ENCODE data around the gene CALM1.

CALM1 gene

GRCh38 chr14:90405755-90406154, 8.9 kb downstream of the CALM1 start:
- ATAC-seq = no peak
- TF ChIP-seq GLIS3 (CRISPR knock-in tag; IDR thresholded peaks at IDR 0.05) (no peak), ZC3H10 (CRISPR knock-in tag; IDR thresholded peaks at IDR 0.05) (no peak), BACH2 (CRISPR knock-in tag; IDR thresholded peaks at IDR 0.05; ENCODE audit: borderline replicate concordance) (no peak), PATZ1 (CRISPR knock-in tag; IDR thresholded peaks at IDR 0.05; ENCODE audit: borderline replicate concordance) (no peak), OSR1 (CRISPR knock-in tag; IDR thresholded peaks at IDR 0.05) (no peak), CREB5 (CRISPR knock-in tag; IDR thresholded peaks at IDR 0.05; ENCODE audit: low read depth) (no peak), TOX (CRISPR knock-in tag; IDR thresholded peaks at IDR 0.05; ENCODE audit: borderline replicate concordance) (no peak), PPARA (CRISPR knock-in tag; IDR thresholded peaks at IDR 0.05; ENCODE audit: borderline replicate concordance) (no peak)

GRCh38 chr14:90406384-90406798, 9.6 kb downstream of the CALM1 start:
- no peak for ATAC-seq
- no peak for TF ChIP-seq POU6F1 (CRISPR knock-in tag; IDR thresholded peaks at IDR 0.05; ENCODE audit: borderline replicate concordance, low read depth)
- no peak for TF ChIP-seq CSRNP3 (CRISPR knock-in tag; IDR thresholded peaks at IDR 0.05)
- no peak for TF ChIP-seq ZC3H10 (CRISPR knock-in tag; IDR thresholded peaks at IDR 0.05)
- TF ChIP-seq ZNF565 (CRISPR knock-in tag; conservative IDR thresholded peaks at IDR 0.05; ENCODE audit: low read depth) = no peak
- no peak for TF ChIP-seq ARNTL (CRISPR knock-in tag; IDR thresholded peaks at IDR 0.05; ENCODE audit: borderline replicate concordance, low read depth)
- no peak for TF ChIP-seq GLIS3 (CRISPR knock-in tag; IDR thresholded peaks at IDR 0.05)
- TF ChIP-seq ZFP30 (CRISPR knock-in tag; IDR thresholded peaks at IDR 0.05) = no peak
- no peak for TF ChIP-seq SNAI2 (CRISPR knock-in tag; IDR thresholded peaks at IDR 0.05)
- no peak for TF ChIP-seq ZNF8 (CRISPR knock-in tag; IDR thresholded peaks at IDR 0.05)
- no peak for TF ChIP-seq OSR1 (CRISPR knock-in tag; IDR thresholded peaks at IDR 0.05)
- no peak for TF ChIP-seq CSDC2 (CRISPR knock-in tag; IDR thresholded peaks at IDR 0.05)
- TF ChIP-seq RARB (CRISPR knock-in tag; IDR thresholded peaks at IDR 0.05) = no peak
- TF ChIP-seq PATZ1 (CRISPR knock-in tag; IDR thresholded peaks at IDR 0.05; ENCODE audit: borderline replicate concordance) = no peak
- TF ChIP-seq ESRRG (CRISPR knock-in tag; IDR thresholded peaks at IDR 0.05) = no peak
- no peak for TF ChIP-seq CREB5 (CRISPR knock-in tag; IDR thresholded peaks at IDR 0.05; ENCODE audit: low read depth)
- TF ChIP-seq PPARA (CRISPR knock-in tag; IDR thresholded peaks at IDR 0.05; ENCODE audit: borderline replicate concordance) = no peak
- no peak for TF ChIP-seq ZNF70 (CRISPR knock-in tag; IDR thresholded peaks at IDR 0.05)

- no peak for ATAC-seq
- no peak for TF ChIP-seq PPARA (CRISPR knock-in tag; IDR thresholded peaks at IDR 0.05; ENCODE audit: borderline replicate concordance)
- no peak for TF ChIP-seq BACH2 (CRISPR knock-in tag; IDR thresholded peaks at IDR 0.05; ENCODE audit: borderline replicate concordance)
- no peak for TF ChIP-seq CREB5 (CRISPR knock-in tag; IDR thresholded peaks at IDR 0.05; ENCODE audit: low read depth)
Observed at GRCh38 chr14:90407230-90407629, 10.4 kb downstream of the CALM1 start.
